Measurements from ENCODE around the gene HIF3A. TPM values are rescaled to one million over a fixed set of nuclear protein-coding genes. Genes with fewer than 3 reads are reported as not detected.
"Not testable (repeated sequence)": the region's sequence is repeated elsewhere in the genome, so short reads cannot be mapped to it uniquely, and the experiment has no call there.

The HIF3A gene
- total RNA-seq, 2 donors from 2014 or later, result not detected

GRCh38 chr19:46361915-46362314, 65.1 kb downstream of the HIF3A start:
- peaks cover 5 to 13% of the 10 kb centered on the region in 2 donors for H3K36me3 Mint-ChIP-seq (ENCODE audit: insufficient read depth in 2 of 2)
- peak overlapping the region; percentile 90 for H3K27ac Mint-ChIP-seq
- H3K4me3 Mint-ChIP-seq, result peak overlapping the region; percentile 29 to 95
- H3K27me3 Mint-ChIP-seq (ENCODE audit: low read depth), result no peaks in the 10 kb centered on the region
- DNase-seq, result no peak
- ATAC-seq (replicated peaks in 1 of 2), result no peak
- peaks cover 22% of the 10 kb centered on the region for H3K4me1 Mint-ChIP-seq (ENCODE audit: low read depth)
- no peaks in the 10 kb centered on the region for H3K9me3 Mint-ChIP-seq

- Mint-ChIP-seq H3K27ac (no peak overlapping the region), H3K4me3 (no peak overlapping the region), H3K9me3 (no peaks in the 10 kb centered on the region), H3K36me3 (ENCODE audit: insufficient read depth in 2 of 2) (peaks cover 5 to 13% of the 10 kb centered on the region in 2 donors), H3K27me3 (ENCODE audit: low read depth) (no peaks in the 10 kb centered on the region), H3K4me1 (ENCODE audit: low read depth) (peaks cover 38% of the 10 kb centered on the region)
- ATAC-seq (replicated peaks in 1 of 2), result no peak
- no peak for DNase-seq
These were observed 67.5 kb downstream of the HIF3A start for GRCh38 chr19:46364359-46364758.

GRCh38 chr19:46365561-46365960, 68.7 kb downstream of the HIF3A start:
- Mint-ChIP-seq H3K36me3 (ENCODE audit: insufficient read depth in 2 of 2) (peaks cover 5 to 13% of the 10 kb centered on the region in 2 donors), H3K9me3 (no peaks in the 10 kb centered on the region), H3K27me3 (ENCODE audit: low read depth) (no peaks in the 10 kb centered on the region), H3K27ac (no peak overlapping the region), H3K4me3 (no peak overlapping the region), H3K4me1 (ENCODE audit: low read depth) (peaks cover 38% of the 10 kb centered on the region)
- DNase-seq (no peak), ATAC-seq (replicated peaks in 1 of 2) (no peak)

GRCh38 chr19:46366620-46367292, 69.9 kb downstream of the HIF3A start:
- peaks cover 40% of the 10 kb centered on the region for H3K4me1 Mint-ChIP-seq (ENCODE audit: low read depth)
- peaks cover 8 to 12% of the 10 kb centered on the region in 2 donors for H3K36me3 Mint-ChIP-seq (ENCODE audit: insufficient read depth in 2 of 2)
- DNase-seq (no peak), ATAC-seq (replicated peaks in 1 of 2) (no peak)
- H3K9me3 Mint-ChIP-seq, result no peaks in the 10 kb centered on the region
- H3K27ac Mint-ChIP-seq, result no peak overlapping the region
- no peaks in the 10 kb centered on the region for H3K27me3 Mint-ChIP-seq (ENCODE audit: low read depth)
- no peak overlapping the region for H3K4me3 Mint-ChIP-seq

- no peak overlapping the region for H3K27ac Mint-ChIP-seq
- H3K4me1 Mint-ChIP-seq (ENCODE audit: low read depth), result peaks cover 39% of the 10 kb centered on the region
- DNase-seq (no peak), ATAC-seq (replicated peaks in 1 of 2) (no peak)
- no peak overlapping the region for H3K4me3 Mint-ChIP-seq
- no peaks in the 10 kb centered on the region for H3K9me3 Mint-ChIP-seq
- no peaks in the 10 kb centered on the region for H3K27me3 Mint-ChIP-seq (ENCODE audit: low read depth)
- H3K36me3 Mint-ChIP-seq (ENCODE audit: insufficient read depth in 2 of 2), result peaks cover 6 to 9% of the 10 kb centered on the region in 2 donors
These were observed 70.6 kb downstream of the HIF3A start for GRCh38 chr19:46367426-46367825.

- H3K36me3 Mint-ChIP-seq (ENCODE audit: insufficient read depth in 2 of 2), result peaks cover 6 to 9% of the 10 kb centered on the region in 2 donors
- H3K27ac Mint-ChIP-seq, result no peak overlapping the region
- no peak for ATAC-seq (replicated peaks in 1 of 2)
- H3K4me3 Mint-ChIP-seq, result no peak overlapping the region
- no peaks in the 10 kb centered on the region for H3K9me3 Mint-ChIP-seq
- DNase-seq, result no peak
- H3K4me1 Mint-ChIP-seq (ENCODE audit: low read depth), result peaks cover 39% of the 10 kb centered on the region
- H3K27me3 Mint-ChIP-seq (ENCODE audit: low read depth), result no peaks in the 10 kb centered on the region
These were observed 71.3 kb downstream of the HIF3A start for GRCh38 chr19:46368116-46368515.

- H3K9me3 Mint-ChIP-seq, result no peaks in the 10 kb centered on the region
- no peaks in the 10 kb centered on the region for H3K27me3 Mint-ChIP-seq (ENCODE audit: low read depth)
- H3K36me3 Mint-ChIP-seq (ENCODE audit: insufficient read depth in 2 of 2), result peaks cover 3% of the 10 kb centered on the region in 2 donors
- peak in 1 of 2 donors; percentile 33 for DNase-seq
- H3K27ac Mint-ChIP-seq, result no peak overlapping the region
- peaks cover 32% of the 10 kb centered on the region for H3K4me1 Mint-ChIP-seq (ENCODE audit: low read depth)
- H3K4me3 Mint-ChIP-seq, result no peak overlapping the region
- peak; percentile 70 to 79 for ATAC-seq (replicated peaks in 1 of 2)
These were observed 73.0 kb downstream of the HIF3A start for GRCh38 chr19:46369817-46370216.

GRCh38 chr19:46371371-46371901, 74.6 kb downstream of the HIF3A start:
- Mint-ChIP-seq H3K27ac (peak overlapping the region; percentile 50), H3K4me1 (ENCODE audit: low read depth) (peaks cover 32% of the 10 kb centered on the region), H3K9me3 (no peaks in the 10 kb centered on the region), H3K4me3 (no peak overlapping the region), H3K36me3 (ENCODE audit: insufficient read depth in 2 of 2) (peaks cover 5 to 10% of the 10 kb centered on the region in 2 donors), H3K27me3 (ENCODE audit: low read depth) (no peaks in the 10 kb centered on the region)
- DNase-seq (no peak), ATAC-seq (replicated peaks in 1 of 2) (peak; percentile 75 to 77)

GRCh38 chr19:46372901-46373490, 76.2 kb downstream of the HIF3A start:
- ATAC-seq (replicated peaks in 1 of 2) (no peak), DNase-seq (no peak)
- Mint-ChIP-seq H3K4me3 (no peak overlapping the region), H3K9me3 (no peaks in the 10 kb centered on the region), H3K27ac (no peak overlapping the region), H3K27me3 (ENCODE audit: low read depth) (no peaks in the 10 kb centered on the region), H3K4me1 (ENCODE audit: low read depth) (peaks cover 22% of the 10 kb centered on the region), H3K36me3 (ENCODE audit: insufficient read depth in 2 of 2) (peaks cover 5 to 7% of the 10 kb centered on the region in 2 donors)

- Mint-ChIP-seq H3K36me3 (ENCODE audit: insufficient read depth in 2 of 2) (peaks cover 5 to 14% of the 10 kb centered on the region in 2 donors), H3K27ac (no peak overlapping the region), H3K9me3 (no peaks in the 10 kb centered on the region), H3K27me3 (ENCODE audit: low read depth) (no peaks in the 10 kb centered on the region), H3K4me1 (ENCODE audit: low read depth) (peaks cover 22% of the 10 kb centered on the region), H3K4me3 (no peak overlapping the region)
- no peak for ATAC-seq (replicated peaks in 1 of 2)
- DNase-seq, result no peak
These were observed 76.9 kb downstream of the HIF3A start for GRCh38 chr19:46373491-46374359.

- Mint-ChIP-seq H3K27ac (no peak overlapping the region), H3K36me3 (ENCODE audit: insufficient read depth in 2 of 2) (peaks cover 8 to 20% of the 10 kb centered on the region in 2 donors), H3K4me1 (ENCODE audit: low read depth) (peaks cover 14% of the 10 kb centered on the region)
These were observed 78.0 kb downstream of the HIF3A start for GRCh38 chr19:46374536-46375475.

GRCh38 chr19:46375476-46376067, 78.7 kb downstream of the HIF3A start:
- not testable (repeated sequence) for DNase-seq; ATAC-seq (replicated peaks in 1 of 2); H3K27me3 Mint-ChIP-seq (ENCODE audit: low read depth); H3K27ac Mint-ChIP-seq; H3K4me3 Mint-ChIP-seq; H3K9me3 Mint-ChIP-seq
- peaks cover 11 to 24% of the 10 kb centered on the region in 2 donors for H3K36me3 Mint-ChIP-seq (ENCODE audit: insufficient read depth in 2 of 2)
- peaks cover 14% of the 10 kb centered on the region for H3K4me1 Mint-ChIP-seq (ENCODE audit: low read depth)

More at GRCh38 chr19:46374536-46375475, 78.0 kb downstream of the HIF3A start:
- DNase-seq (no peak), ATAC-seq (replicated peaks in 1 of 2) (no peak)
- H3K27me3 Mint-ChIP-seq (ENCODE audit: low read depth), result no peaks in the 10 kb centered on the region
- H3K4me3 Mint-ChIP-seq, result no peak overlapping the region
- H3K9me3 Mint-ChIP-seq, result no peaks in the 10 kb centered on the region

All from activated T-cell treated with anti-CD3 and anti-CD28 coated beads, Interleukin-2, amount 50 U/mL, for 72 hours (primary cell).